ENCODE results near the gene WDR72. TPM values are rescaled to one million over a fixed set of nuclear protein-coding genes. Genes with fewer than 3 reads are reported as not detected.

WDR72 gene
- total RNA-seq, 1 donor from 2014 or later: 0.14 TPM

GRCh38 chr15:53566912-53567311 is 192.6 kb downstream of the WDR72 start:
- Mint-ChIP-seq H3K4me1 (ENCODE audit: low read depth, unreplicated experiment) (no peaks in the 10 kb centered on the region), H3K4me3 (ENCODE audit: unreplicated experiment) (no peak overlapping the region), H3K9me3 (ENCODE audit: unreplicated experiment) (no peaks in the 10 kb centered on the region), H3K36me3 (ENCODE audit: low read depth, unreplicated experiment) (no peaks in the 10 kb centered on the region), H3K27ac (ENCODE audit: unreplicated experiment) (no peak overlapping the region), H3K27me3 (ENCODE audit: low read depth, unreplicated experiment) (no peaks in the 10 kb centered on the region)
- TF ChIP-seq CTCF (IDR thresholded peaks at IDR 0.05; ENCODE audit: insufficient read depth, low read depth, low read length) (no peak), EZH2 (IDR thresholded peaks at IDR 0.05; ENCODE audit: insufficient read depth, low read length) (no peak)
- Histone ChIP-seq H3K27me3 (ENCODE audit: insufficient read depth, low read length) (no peaks in the 10 kb centered on the region), H4K20me1 (ENCODE audit: insufficient read depth, low read length) (no peaks in the 10 kb centered on the region), H2AFZ (ENCODE audit: low read depth, low read length) (no peak overlapping the region), H3K9ac (ENCODE audit: low read length) (no peak overlapping the region), H3K36me3 (ENCODE audit: insufficient read depth, low read length) (no peaks in the 10 kb centered on the region), H3K9me3 (ENCODE audit: insufficient read depth, low read depth, low read length) (peaks cover 4% of the 10 kb centered on the region), H3K4me3 (ENCODE audit: insufficient read depth, low read depth, low read length) (no peak overlapping the region), H3K79me2 (ENCODE audit: insufficient read depth, low read length) (no peaks in the 10 kb centered on the region), H3K4me1 (ENCODE audit: insufficient read depth, low read length) (no peaks in the 10 kb centered on the region), H3K4me2 (ENCODE audit: low read length) (no peak overlapping the region), H3K27ac (ENCODE audit: low read depth, low read length) (no peak overlapping the region)
- FAIRE-seq (no peak), DNase-seq (ENCODE audit: low read depth) (no peak)

GRCh38 chr15:53565721-53566120 is 193.7 kb downstream of the WDR72 start:
- no peaks in the 10 kb centered on the region for H3K36me3 ChIP-seq (ENCODE audit: insufficient read depth, low read length)
- Mint-ChIP-seq H3K27me3 (ENCODE audit: low read depth, unreplicated experiment) (no peaks in the 10 kb centered on the region), H3K4me3 (ENCODE audit: unreplicated experiment) (no peak overlapping the region), H3K4me1 (ENCODE audit: low read depth, unreplicated experiment) (no peaks in the 10 kb centered on the region), H3K36me3 (ENCODE audit: low read depth, unreplicated experiment) (no peaks in the 10 kb centered on the region), H3K27ac (ENCODE audit: unreplicated experiment) (no peak overlapping the region), H3K9me3 (ENCODE audit: unreplicated experiment) (no peaks in the 10 kb centered on the region)
- no peaks in the 10 kb centered on the region for H4K20me1 ChIP-seq (ENCODE audit: insufficient read depth, low read length)
- TF ChIP-seq CTCF (IDR thresholded peaks at IDR 0.05; ENCODE audit: insufficient read depth, low read depth, low read length): no peak
- no peak for TF ChIP-seq EZH2 (IDR thresholded peaks at IDR 0.05; ENCODE audit: insufficient read depth, low read length)
- H2AFZ ChIP-seq (ENCODE audit: low read depth, low read length): no peak overlapping the region
- FAIRE-seq: no peak
- H3K27me3 ChIP-seq (ENCODE audit: insufficient read depth, low read length): no peaks in the 10 kb centered on the region
- H3K27ac ChIP-seq (ENCODE audit: low read depth, low read length): no peak overlapping the region
- H3K4me2 ChIP-seq (ENCODE audit: low read length): no peak overlapping the region
- H3K4me3 ChIP-seq (ENCODE audit: insufficient read depth, low read depth, low read length): no peak overlapping the region
- no peaks in the 10 kb centered on the region for H3K4me1 ChIP-seq (ENCODE audit: insufficient read depth, low read length)
- peaks cover 2% of the 10 kb centered on the region for H3K9me3 ChIP-seq (ENCODE audit: insufficient read depth, low read depth, low read length)
- H3K79me2 ChIP-seq (ENCODE audit: insufficient read depth, low read length): no peaks in the 10 kb centered on the region
- no peak for DNase-seq (ENCODE audit: low read depth)
- no peak overlapping the region for H3K9ac ChIP-seq (ENCODE audit: low read length)

- no peaks in the 10 kb centered on the region for H3K4me1 ChIP-seq (ENCODE audit: insufficient read depth, low read length)
- TF ChIP-seq CTCF (IDR thresholded peaks at IDR 0.05; ENCODE audit: insufficient read depth, low read depth, low read length): no peak
- TF ChIP-seq EZH2 (IDR thresholded peaks at IDR 0.05; ENCODE audit: insufficient read depth, low read length): no peak
- no peak overlapping the region for H3K9ac ChIP-seq (ENCODE audit: low read length)
- no peak overlapping the region for H2AFZ ChIP-seq (ENCODE audit: low read depth, low read length)
- no peaks in the 10 kb centered on the region for H3K79me2 ChIP-seq (ENCODE audit: insufficient read depth, low read length)
- no peaks in the 10 kb centered on the region for H3K9me3 ChIP-seq (ENCODE audit: insufficient read depth, low read depth, low read length)
- H3K9me3 Mint-ChIP-seq (ENCODE audit: unreplicated experiment): no peaks in the 10 kb centered on the region
- H3K27me3 ChIP-seq (ENCODE audit: insufficient read depth, low read length): no peaks in the 10 kb centered on the region
- DNase-seq (ENCODE audit: low read depth): no peak
- no peaks in the 10 kb centered on the region for H4K20me1 ChIP-seq (ENCODE audit: insufficient read depth, low read length)
- no peaks in the 10 kb centered on the region for H3K36me3 Mint-ChIP-seq (ENCODE audit: low read depth, unreplicated experiment)
- no peak overlapping the region for H3K4me2 ChIP-seq (ENCODE audit: low read length)
- no peak overlapping the region for H3K27ac ChIP-seq (ENCODE audit: low read depth, low read length)
- no peaks in the 10 kb centered on the region for H3K27me3 Mint-ChIP-seq (ENCODE audit: low read depth, unreplicated experiment)
- H3K4me3 ChIP-seq (ENCODE audit: insufficient read depth, low read depth, low read length): no peak overlapping the region
- no peak overlapping the region for H3K27ac Mint-ChIP-seq (ENCODE audit: unreplicated experiment)
- H3K4me3 Mint-ChIP-seq (ENCODE audit: unreplicated experiment): no peak overlapping the region
- H3K4me1 Mint-ChIP-seq (ENCODE audit: low read depth, unreplicated experiment): no peaks in the 10 kb centered on the region
- no peak for FAIRE-seq
- H3K36me3 ChIP-seq (ENCODE audit: insufficient read depth, low read length): no peaks in the 10 kb centered on the region
Observed at GRCh38 chr15:53564647-53565046, 194.8 kb downstream of the WDR72 start.
